Stimulated activated CD4-positive, alpha-beta T cell treated with anti-CD3 and anti-CD28 coated beads, Interleukin-1b, Interleukin-23, amount 100 ng/mL, for 24 hours (primary cell): ENCODE results near the gene UBXN1.
"Not testable (repeated sequence)": the region's sequence is repeated elsewhere in the genome, so short reads cannot be mapped to it uniquely, and the experiment has no call there.

ENCODE experiments used
- DNase-seq, 4 experiments: peaks; one replicate each; pipeline ENCODE4 v3.0.0-alpha.2; 2020; ENCODE audit warnings: low read depth in 4 of 4, low spot score in 1 of 4

UBXN1 gene

GRCh38 chr11:62708793-62709192 is 29.9 kb upstream of the UBXN1 start:
- peak in 3 of 4 experiments; percentile 18 to 37 (median 21) for DNase-seq

GRCh38 chr11:62708392-62708791 is 29.5 kb upstream of the UBXN1 start:
- DNase-seq, result no peak

GRCh38 chr11:62707277-62707861 is 28.5 kb upstream of the UBXN1 start, which contains the start of the genes BSCL2 and GNG3:
BSCL2 (minus strand) TSS chr11:62707424; CDS start chr11:62707195, 229 bp downstream.
GNG3 (plus strand) TSS chr11:62707676; CDS start chr11:62708296, 620 bp downstream.
- no peak for DNase-seq

GRCh38 chr11:62706850-62707247 is 28.0 kb upstream of the UBXN1 start:
- DNase-seq, result no peak

- peak; percentile 87 to 94 (median 90) for DNase-seq
Measured at GRCh38 chr11:62705880-62706849, 27.3 kb upstream of the UBXN1 start.

GRCh38 chr11:62705413-62705812 is 26.5 kb upstream of the UBXN1 start:
- DNase-seq, result no peak

- DNase-seq, result not testable (repeated sequence)
Measured at GRCh38 chr11:62703921-62704320, 25.0 kb upstream of the UBXN1 start.

GRCh38 chr11:62702246-62702645 is 23.4 kb upstream of the UBXN1 start:
- no peak for DNase-seq

GRCh38 chr11:62694455-62695167 is 15.7 kb upstream of the UBXN1 start:
- peak in 3 of 4 experiments; percentile 52 to 63 (median 62) for DNase-seq

- DNase-seq, result not testable (repeated sequence)
Measured at GRCh38 chr11:62693624-62694023, 14.8 kb upstream of the UBXN1 start.

- no peak for DNase-seq
Measured at GRCh38 chr11:62689421-62690183, 10.7 kb upstream of the UBXN1 start, which contains the start of gene LRRN4CL. LRRN4CL (minus strand) TSS chr11:62689530; CDS start chr11:62688508, 1,022 bp downstream.

- no peak for DNase-seq
Measured at GRCh38 chr11:62688491-62688890, 9.6 kb upstream of the UBXN1 start.

GRCh38 chr11:62687508-62688396 is 8.9 kb upstream of the UBXN1 start:
- no peak for DNase-seq

- DNase-seq, result no peak
Measured at GRCh38 chr11:62682518-62682917, 3.6 kb upstream of the UBXN1 start.

- DNase-seq, result no peak
Measured at GRCh38 chr11:62680825-62681240, 2.0 kb upstream of the UBXN1 start.

- no peak for DNase-seq
Measured at GRCh38 chr11:62678433-62678769, 472 bp downstream of the UBXN1 start.

- no peak for DNase-seq
Measured at GRCh38 chr11:62677714-62678113, 1.2 kb downstream of the UBXN1 start.

GRCh38 chr11:62677156-62677555 is 1.7 kb downstream of the UBXN1 start:
- DNase-seq, result no peak

GRCh38 chr11:62676698-62677097 is 2.2 kb downstream of the UBXN1 start:
- no peak for DNase-seq

- DNase-seq, result not testable (repeated sequence)
Measured at GRCh38 chr11:62675415-62675814, 3.5 kb downstream of the UBXN1 start.
